ENCODE results near the gene TEX26.

DNA sequence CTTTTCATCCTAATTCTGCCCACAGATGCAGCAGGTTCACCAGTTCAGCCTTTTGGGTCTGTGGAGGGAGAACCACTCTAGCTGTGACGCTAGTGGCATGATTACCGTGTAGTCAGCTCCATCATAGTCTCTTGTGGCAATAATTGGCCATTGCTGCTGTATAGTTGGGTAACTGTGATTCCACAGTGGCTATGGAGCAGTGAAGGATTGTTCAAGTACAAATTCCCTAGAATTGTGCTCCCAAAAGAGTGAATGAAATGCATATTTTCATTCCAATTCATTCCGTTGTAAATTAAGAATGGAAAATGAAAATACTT is 856 bp downstream of the TEX26 start:
- TF ChIP-seq, protein P1, sequence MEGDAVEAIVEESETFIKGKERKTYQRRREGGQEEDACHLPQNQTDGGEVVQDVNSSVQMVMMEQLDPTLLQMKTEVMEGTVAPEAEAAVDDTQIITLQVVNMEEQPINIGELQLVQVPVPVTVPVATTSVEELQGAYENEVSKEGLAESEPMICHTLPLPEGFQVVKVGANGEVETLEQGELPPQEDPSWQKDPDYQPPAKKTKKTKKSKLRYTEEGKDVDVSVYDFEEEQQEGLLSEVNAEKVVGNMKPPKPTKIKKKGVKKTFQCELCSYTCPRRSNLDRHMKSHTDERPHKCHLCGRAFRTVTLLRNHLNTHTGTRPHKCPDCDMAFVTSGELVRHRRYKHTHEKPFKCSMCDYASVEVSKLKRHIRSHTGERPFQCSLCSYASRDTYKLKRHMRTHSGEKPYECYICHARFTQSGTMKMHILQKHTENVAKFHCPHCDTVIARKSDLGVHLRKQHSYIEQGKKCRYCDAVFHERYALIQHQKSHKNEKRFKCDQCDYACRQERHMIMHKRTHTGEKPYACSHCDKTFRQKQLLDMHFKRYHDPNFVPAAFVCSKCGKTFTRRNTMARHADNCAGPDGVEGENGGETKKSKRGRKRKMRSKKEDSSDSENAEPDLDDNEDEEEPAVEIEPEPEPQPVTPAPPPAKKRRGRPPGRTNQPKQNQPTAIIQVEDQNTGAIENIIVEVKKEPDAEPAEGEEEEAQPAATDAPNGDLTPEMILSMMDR (IDR thresholded peaks at IDR 0.05): no peak
- no peak for TF ChIP-seq POLR2A (IDR thresholded peaks at IDR 0.05)
